Uterus (tissue), 2 donors: ENCODE measurements around the gene ATP13A3.

ENCODE experiments used
- POLR2A ChIP-seq, 2 donors: fragments of 450-650 bp; IDR thresholded peaks; one replicate each; pipeline ENCODE4 v1.6.1; 2016; ENCODE audit warnings: antibody characterized with exemption in 2 of 2, mild to moderate bottlenecking in 1 of 2, moderate library complexity in 1 of 2
- TF ChIP-seq, protein P1 (sequence below), 4 experiments: fragments of 200-600 bp in 2 of 4; fragments of 450-650 bp in 2 of 4; sonication (generic) in 2 of 4; IDR thresholded peaks; one replicate each; pipeline ENCODE4 v1.5.1; 2016 to 2019; ENCODE audit warnings: antibody characterized with exemption in 4 of 4, mild to moderate bottlenecking in 2 of 4, moderate library complexity in 1 of 4

DNA sequence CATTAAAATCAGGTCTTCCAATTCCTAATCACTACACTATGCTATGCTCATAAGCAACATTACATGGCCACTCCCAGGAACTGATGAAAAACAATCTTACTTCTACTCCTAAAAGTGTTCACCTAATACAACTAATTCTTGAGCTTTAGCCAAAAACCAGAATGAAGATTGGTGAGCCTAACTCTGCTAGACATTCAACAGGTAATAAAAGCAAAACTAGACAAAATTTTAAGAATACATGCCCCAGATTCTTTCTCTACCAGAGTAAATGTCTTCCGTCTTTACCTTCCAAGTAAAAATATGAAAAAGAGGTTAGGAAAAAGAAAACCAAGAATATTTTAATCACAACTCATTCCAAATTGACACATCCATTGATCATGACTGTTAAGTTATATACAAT is 31.3 kb downstream of the ATP13A3 start:
- TF ChIP-seq, protein P1, sequence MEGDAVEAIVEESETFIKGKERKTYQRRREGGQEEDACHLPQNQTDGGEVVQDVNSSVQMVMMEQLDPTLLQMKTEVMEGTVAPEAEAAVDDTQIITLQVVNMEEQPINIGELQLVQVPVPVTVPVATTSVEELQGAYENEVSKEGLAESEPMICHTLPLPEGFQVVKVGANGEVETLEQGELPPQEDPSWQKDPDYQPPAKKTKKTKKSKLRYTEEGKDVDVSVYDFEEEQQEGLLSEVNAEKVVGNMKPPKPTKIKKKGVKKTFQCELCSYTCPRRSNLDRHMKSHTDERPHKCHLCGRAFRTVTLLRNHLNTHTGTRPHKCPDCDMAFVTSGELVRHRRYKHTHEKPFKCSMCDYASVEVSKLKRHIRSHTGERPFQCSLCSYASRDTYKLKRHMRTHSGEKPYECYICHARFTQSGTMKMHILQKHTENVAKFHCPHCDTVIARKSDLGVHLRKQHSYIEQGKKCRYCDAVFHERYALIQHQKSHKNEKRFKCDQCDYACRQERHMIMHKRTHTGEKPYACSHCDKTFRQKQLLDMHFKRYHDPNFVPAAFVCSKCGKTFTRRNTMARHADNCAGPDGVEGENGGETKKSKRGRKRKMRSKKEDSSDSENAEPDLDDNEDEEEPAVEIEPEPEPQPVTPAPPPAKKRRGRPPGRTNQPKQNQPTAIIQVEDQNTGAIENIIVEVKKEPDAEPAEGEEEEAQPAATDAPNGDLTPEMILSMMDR (IDR thresholded peaks at IDR 0.05): no peak
- no peak for TF ChIP-seq POLR2A (IDR thresholded peaks at IDR 0.05)
